Activated CD8-positive, alpha-beta memory T cell treated with anti-CD3 and anti-CD28 coated beads for 48 hours (primary cell): ENCODE measurements around the gene RFTN1.

Source experiments
- DNase-seq, 3 experiments: peaks; one replicate each; pipeline ENCODE4 v3.0.0-alpha.2; 2020; ENCODE audit warnings: low read depth in 2 of 3, low spot score in 2 of 3

The RFTN1 gene

GRCh38 chr3:16383864-16384263 is 129.6 kb downstream of the RFTN1 start:
- DNase-seq, result no peak

- DNase-seq, result no peak
These were observed 130.7 kb downstream of the RFTN1 start for GRCh38 chr3:16382845-16383244.

GRCh38 chr3:16381426-16381825 is 132.1 kb downstream of the RFTN1 start:
- no peak for DNase-seq

- DNase-seq, result no peak
These were observed 133.1 kb downstream of the RFTN1 start for GRCh38 chr3:16380421-16380820.

GRCh38 chr3:16379838-16380237 is 133.7 kb downstream of the RFTN1 start:
- DNase-seq, result no peak

- no peak for DNase-seq
These were observed 134.6 kb downstream of the RFTN1 start for GRCh38 chr3:16378920-16379319.

- DNase-seq, result no peak
These were observed 135.1 kb downstream of the RFTN1 start for GRCh38 chr3:16378415-16378814.

GRCh38 chr3:16377847-16378302 is 135.6 kb downstream of the RFTN1 start:
- DNase-seq, result no peak

- no peak for DNase-seq
These were observed 136.3 kb downstream of the RFTN1 start for GRCh38 chr3:16377196-16377595.

- DNase-seq, result no peak
These were observed 137.6 kb downstream of the RFTN1 start for GRCh38 chr3:16375891-16376290.

- DNase-seq, result no peak
These were observed 138.6 kb downstream of the RFTN1 start for GRCh38 chr3:16374935-16375245.

GRCh38 chr3:16374047-16374934 is 139.2 kb downstream of the RFTN1 start:
- DNase-seq, result no peak

- DNase-seq, result no peak
These were observed 140.1 kb downstream of the RFTN1 start for GRCh38 chr3:16373341-16373946.

GRCh38 chr3:16372362-16373292 is 140.9 kb downstream of the RFTN1 start:
- DNase-seq, result no peak

GRCh38 chr3:16370872-16371740 is 142.4 kb downstream of the RFTN1 start:
- DNase-seq, result no peak

GRCh38 chr3:16370503-16370871 is 143.0 kb downstream of the RFTN1 start:
- DNase-seq, result no peak

- no peak for DNase-seq
These were observed 143.6 kb downstream of the RFTN1 start for GRCh38 chr3:16369885-16370284.

GRCh38 chr3:16369276-16369675 is 144.2 kb downstream of the RFTN1 start:
- DNase-seq, result no peak

- no peak for DNase-seq
These were observed 146.9 kb downstream of the RFTN1 start for GRCh38 chr3:16366581-16366980.

GRCh38 chr3:16365491-16366128 is 147.9 kb downstream of the RFTN1 start:
- DNase-seq, result no peak
